GM23338 (cell line): ENCODE results near the gene ENTPD1. TPM values are rescaled to one million over a fixed set of nuclear protein-coding genes. Genes with fewer than 3 reads are reported as not detected.

ENCODE experiments used
- ATAC-seq: fragments of 200-7000 bp; cut with Tn5 transposase; 3 replicates; pipeline ENCODE4 v1.9.1; 2020
- DNase-seq: peaks from one replicate; pipeline ENCODE4 v3.0.0-alpha.2; 2015; ENCODE audit warnings: low spot score
- H2AFZ ChIP-seq: fragments of 200-600 bp; sonication (generic); 2 replicates; pipeline ENCODE4 v1.8.0; 2016; ENCODE audit warnings: antibody characterized with exemption, mild to moderate bottlenecking, moderate library complexity
- H3F3A ChIP-seq: fragments of 200-600 bp; sonication (generic); replicated peaks from 2 replicates; pipeline ENCODE4 v1.8.0; 2017; ENCODE audit warnings: antibody characterized with exemption, mixed run types, low read depth
- H3K27ac ChIP-seq: fragments of 200-600 bp; sonication (generic); 2 replicates; pipeline ENCODE4 v1.6.1; 2016; ENCODE audit warnings: low read depth
- H3K27me3 ChIP-seq: fragments of 200-600 bp; sonication (generic); 2 replicates; pipeline ENCODE4 v1.8.0; 2016; ENCODE audit warnings: mild to moderate bottlenecking, mixed run types, moderate library complexity; ENCODE audit not compliant: insufficient read depth
- H3K36me3 ChIP-seq: fragments of 200-600 bp; sonication (generic); 2 replicates; pipeline ENCODE4 v1.8.0; 2016; ENCODE audit warnings: mild to moderate bottlenecking; ENCODE audit not compliant: insufficient read depth
- H3K4me1 ChIP-seq: fragments of 200-600 bp; sonication (generic); 2 replicates; pipeline ENCODE4 v1.8.0; 2016; ENCODE audit warnings: mild to moderate bottlenecking, moderate library complexity; ENCODE audit not compliant: insufficient read depth
- H3K4me2 ChIP-seq: fragments of 200-600 bp; sonication (generic); 2 replicates; pipeline ENCODE4 v1.7.1; 2017; ENCODE audit warnings: mixed run types
- H3K4me3 ChIP-seq: fragments of 200-600 bp; sonication (generic); 2 replicates; pipeline ENCODE4 v1.6.1; 2016; ENCODE audit warnings: mixed run types
- H3K79me2 ChIP-seq: fragments of 200-600 bp; sonication (generic); replicated peaks from 2 replicates; pipeline ENCODE4 v1.8.0; 2017; ENCODE audit warnings: mild to moderate bottlenecking; ENCODE audit not compliant: insufficient read depth
- H3K9me2 ChIP-seq: fragments of 200-600 bp; sonication (generic); 2 replicates; pipeline ENCODE4 v1.8.0; 2017; ENCODE audit not compliant: insufficient read depth
- H4K20me1 ChIP-seq: fragments of 200-600 bp; sonication (generic); replicated peaks from 2 replicates; pipeline ENCODE4 v1.8.0; 2017; ENCODE audit warnings: mild to moderate bottlenecking; ENCODE audit not compliant: insufficient read depth
- H3K27ac Mint-ChIP-seq: 2 replicates; pipeline ENCODE4 v1.8.0; 2020; ENCODE audit warnings: inconsistent platforms, mild to moderate bottlenecking, moderate library complexity, mixed read lengths
- H3K27me3 Mint-ChIP-seq: 3 replicates; pipeline ENCODE4 v1.8.0; 2022; ENCODE audit warnings: low read depth, mild to moderate bottlenecking, moderate library complexity, mixed read lengths, inconsistent platforms; ENCODE audit not compliant: insufficient read depth, poor library complexity
- H3K36me3 Mint-ChIP-seq: 3 replicates; pipeline ENCODE4 v1.8.0; 2021; ENCODE audit warnings: low read depth, mild to moderate bottlenecking, inconsistent platforms, moderate library complexity, mixed read lengths
- H3K4me1 Mint-ChIP-seq: 3 replicates; pipeline ENCODE4 v1.8.0; 2020; ENCODE audit warnings: mild to moderate bottlenecking, inconsistent platforms, mixed read lengths
- H3K4me3 Mint-ChIP-seq: 3 replicates; pipeline ENCODE4 v1.8.0; 2021; ENCODE audit warnings: moderate library complexity, mild to moderate bottlenecking, inconsistent platforms, mixed read lengths
- H3K9me3 Mint-ChIP-seq: 3 replicates; pipeline ENCODE4 v1.8.0; 2020; ENCODE audit warnings: moderate library complexity, mild to moderate bottlenecking, inconsistent platforms, mixed read lengths
- CREB1 ChIP-seq: fragments of 250-450 bp; sonication (Bioruptor Pico); IDR thresholded peaks from 2 replicates; pipeline ENCODE4 v1.5.0; 2020; ENCODE audit warnings: low read depth, mild to moderate bottlenecking, moderate library complexity
- CTCF ChIP-seq, 2 experiments: fragments of 200-600 bp in 1 of 2; sonication (generic) in 1 of 2; conservative IDR thresholded peaks; 2 replicates each; pipeline versions ENCODE4 v1.5.1 to v1.6.1; 2016 to 2017; ENCODE audit warnings: antibody characterized with exemption in 2 of 2, low read depth in 2 of 2, mild to moderate bottlenecking in 2 of 2, moderate library complexity in 1 of 2
- ETS1 ChIP-seq: IDR thresholded peaks from 2 replicates; pipeline ENCODE4 v1.6.1; 2016; ENCODE audit warnings: antibody characterized with exemption
- EZH2 ChIP-seq: fragments of 200-600 bp; sonication (generic); IDR thresholded peaks from one replicate; pipeline ENCODE4 v1.8.0; 2017; ENCODE audit warnings: antibody characterized with exemption, mild to moderate bottlenecking, low read depth; ENCODE audit not compliant: unreplicated experiment
- EZH2phosphoT487 ChIP-seq: fragments of 200-600 bp; sonication (generic); IDR thresholded peaks from one replicate; pipeline ENCODE4 v1.8.1; 2018; ENCODE audit warnings: antibody characterized with exemption; ENCODE audit not compliant: unreplicated experiment
- JUNB ChIP-seq: IDR thresholded peaks from one replicate; pipeline ENCODE4 v1.6.1; 2016; ENCODE audit warnings: antibody characterized with exemption; ENCODE audit not compliant: unreplicated experiment
- NANOG ChIP-seq: IDR thresholded peaks from 2 replicates; pipeline ENCODE4 v1.6.1; 2016; ENCODE audit warnings: antibody characterized with exemption, borderline replicate concordance
- POLR2AphosphoS5 ChIP-seq: IDR thresholded peaks from 2 replicates; pipeline ENCODE4 v1.6.1; 2016; ENCODE audit warnings: antibody characterized with exemption, low read depth
- STAT1 ChIP-seq: IDR thresholded peaks from one replicate; pipeline ENCODE4 v1.6.1; 2016; ENCODE audit warnings: antibody characterized with exemption; ENCODE audit not compliant: unreplicated experiment
- ZNF114 ChIP-seq: fragments of 250-450 bp; sonication (Bioruptor Pico); IDR thresholded peaks from 2 replicates; pipeline ENCODE4 v1.5.0; 2020; ENCODE audit warnings: mild to moderate bottlenecking, moderate library complexity
- ZNF331 ChIP-seq: fragments of 250-450 bp; sonication (Bioruptor Pico); IDR thresholded peaks from 2 replicates; pipeline ENCODE4 v1.5.0; 2020; ENCODE audit warnings: low read depth, mild to moderate bottlenecking, moderate library complexity
- ZNF462 ChIP-seq: fragments of 250-450 bp; sonication (Bioruptor Pico); IDR thresholded peaks from 2 replicates; pipeline ENCODE4 v1.5.0; 2020; ENCODE audit warnings: mild to moderate bottlenecking, moderate library complexity
- polyA plus RNA-seq: library from polyadenylated mRNA; unstranded; fragments of >200 nt; fragmentation: Nextera tagmentation; extraction: Ambion mirVana; gene quantifications from 2 replicates; pipeline ENCODE4 v1.2.1, GENCODE V29; 2016
- total RNA-seq: library from RNA; depleted of rRNA; stranded (reverse); fragments of >200 nt; shearing (Covaris generic); gene quantifications from 2 replicates; pipeline ENCODE4 v1.2.3, GENCODE V29; 2014
- TF ChIP-seq, protein P1 (sequence below): IDR thresholded peaks from one replicate; pipeline ENCODE4 v1.6.1; 2018; ENCODE audit warnings: antibody characterized with exemption; ENCODE audit not compliant: unreplicated experiment

Gene ENTPD1
- total and polyA plus RNA-seq, 2 experiments from 2014 or later, result 2.3 to 3.6 TPM

DNA sequence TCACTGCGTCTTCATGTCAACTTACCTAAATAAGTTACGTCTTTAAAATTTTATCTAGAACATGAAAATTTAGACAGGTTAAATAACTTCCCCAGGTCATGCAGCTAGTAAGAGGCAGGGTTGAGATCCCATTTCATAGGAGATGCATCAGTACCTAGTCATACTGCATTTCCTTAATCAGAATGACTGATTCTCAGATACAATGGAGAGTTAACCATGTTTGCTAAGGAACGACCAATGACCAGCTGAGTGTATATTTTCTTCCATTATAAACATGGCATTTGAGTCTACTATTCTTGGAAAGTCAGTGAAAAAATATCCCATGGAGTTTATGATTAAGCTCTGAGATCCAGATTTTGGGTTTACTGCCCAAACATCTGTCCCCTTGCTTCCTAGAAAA is 39.6 kb downstream of the ENTPD1 start:
- no peak overlapping the region for H3K4me3 Mint-ChIP-seq
- peaks cover 4% of the 10 kb centered on the region for H3K4me1 Mint-ChIP-seq
- no peak overlapping the region for H3K27ac ChIP-seq
- H3K36me3 ChIP-seq, result no peaks in the 10 kb centered on the region
- no peak overlapping the region for H2AFZ ChIP-seq
- H3K27ac Mint-ChIP-seq, result no peak overlapping the region
- no peaks in the 10 kb centered on the region for H3K27me3 Mint-ChIP-seq
- H3K79me2 ChIP-seq, result no peaks in the 10 kb centered on the region
- no peak overlapping the region for H3K4me3 ChIP-seq
- H3F3A ChIP-seq, result no peaks in the 10 kb centered on the region
- H3K4me2 ChIP-seq, result no peak overlapping the region
- H3K27me3 ChIP-seq, result no peaks in the 10 kb centered on the region
- peaks cover 10% of the 10 kb centered on the region for H3K36me3 Mint-ChIP-seq
- DNase-seq, result no peak
- ATAC-seq, result no peak
- H3K4me1 ChIP-seq, result no peaks in the 10 kb centered on the region
- peaks cover 18% of the 10 kb centered on the region for H3K9me3 Mint-ChIP-seq
- H4K20me1 ChIP-seq, result no peaks in the 10 kb centered on the region
- peaks cover 7% of the 10 kb centered on the region; the same call in 1 of the 2 replicates for H3K9me2 ChIP-seq
- no peak for TF ChIP-seq ZNF331 (CRISPR knock-in tag)
- no peak for TF ChIP-seq EZH2
- no peak for TF ChIP-seq POLR2AphosphoS5
- no peak for TF ChIP-seq CTCF (conservative IDR thresholded peaks at IDR 0.05; ENCODE audit: low read depth in 2 of 2)
- TF ChIP-seq NANOG, result no peak
- TF ChIP-seq ZNF462, result no peak
- no peak for TF ChIP-seq CREB1 (CRISPR knock-in tag)
- TF ChIP-seq ZNF114 (CRISPR knock-in tag), result no peak
- TF ChIP-seq ETS1, result no peak
- no peak for TF ChIP-seq STAT1
- no peak for TF ChIP-seq EZH2phosphoT487
- TF ChIP-seq, protein P1, sequence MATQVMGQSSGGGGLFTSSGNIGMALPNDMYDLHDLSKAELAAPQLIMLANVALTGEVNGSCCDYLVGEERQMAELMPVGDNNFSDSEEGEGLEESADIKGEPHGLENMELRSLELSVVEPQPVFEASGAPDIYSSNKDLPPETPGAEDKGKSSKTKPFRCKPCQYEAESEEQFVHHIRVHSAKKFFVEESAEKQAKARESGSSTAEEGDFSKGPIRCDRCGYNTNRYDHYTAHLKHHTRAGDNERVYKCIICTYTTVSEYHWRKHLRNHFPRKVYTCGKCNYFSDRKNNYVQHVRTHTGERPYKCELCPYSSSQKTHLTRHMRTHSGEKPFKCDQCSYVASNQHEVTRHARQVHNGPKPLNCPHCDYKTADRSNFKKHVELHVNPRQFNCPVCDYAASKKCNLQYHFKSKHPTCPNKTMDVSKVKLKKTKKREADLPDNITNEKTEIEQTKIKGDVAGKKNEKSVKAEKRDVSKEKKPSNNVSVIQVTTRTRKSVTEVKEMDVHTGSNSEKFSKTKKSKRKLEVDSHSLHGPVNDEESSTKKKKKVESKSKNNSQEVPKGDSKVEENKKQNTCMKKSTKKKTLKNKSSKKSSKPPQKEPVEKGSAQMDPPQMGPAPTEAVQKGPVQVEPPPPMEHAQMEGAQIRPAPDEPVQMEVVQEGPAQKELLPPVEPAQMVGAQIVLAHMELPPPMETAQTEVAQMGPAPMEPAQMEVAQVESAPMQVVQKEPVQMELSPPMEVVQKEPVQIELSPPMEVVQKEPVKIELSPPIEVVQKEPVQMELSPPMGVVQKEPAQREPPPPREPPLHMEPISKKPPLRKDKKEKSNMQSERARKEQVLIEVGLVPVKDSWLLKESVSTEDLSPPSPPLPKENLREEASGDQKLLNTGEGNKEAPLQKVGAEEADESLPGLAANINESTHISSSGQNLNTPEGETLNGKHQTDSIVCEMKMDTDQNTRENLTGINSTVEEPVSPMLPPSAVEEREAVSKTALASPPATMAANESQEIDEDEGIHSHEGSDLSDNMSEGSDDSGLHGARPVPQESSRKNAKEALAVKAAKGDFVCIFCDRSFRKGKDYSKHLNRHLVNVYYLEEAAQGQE, result no peak
- no peak for TF ChIP-seq JUNB
